IPS DF 4.7 (cell line): Measurements from ENCODE around the gene UROS.

Experiments
- DNase-seq: peaks from one replicate; pipeline ENCODE4 v3.0.0-alpha.2; 2013; ENCODE audit warnings: low spot score; ENCODE audit errors: extremely low read depth

UROS gene

DNA sequence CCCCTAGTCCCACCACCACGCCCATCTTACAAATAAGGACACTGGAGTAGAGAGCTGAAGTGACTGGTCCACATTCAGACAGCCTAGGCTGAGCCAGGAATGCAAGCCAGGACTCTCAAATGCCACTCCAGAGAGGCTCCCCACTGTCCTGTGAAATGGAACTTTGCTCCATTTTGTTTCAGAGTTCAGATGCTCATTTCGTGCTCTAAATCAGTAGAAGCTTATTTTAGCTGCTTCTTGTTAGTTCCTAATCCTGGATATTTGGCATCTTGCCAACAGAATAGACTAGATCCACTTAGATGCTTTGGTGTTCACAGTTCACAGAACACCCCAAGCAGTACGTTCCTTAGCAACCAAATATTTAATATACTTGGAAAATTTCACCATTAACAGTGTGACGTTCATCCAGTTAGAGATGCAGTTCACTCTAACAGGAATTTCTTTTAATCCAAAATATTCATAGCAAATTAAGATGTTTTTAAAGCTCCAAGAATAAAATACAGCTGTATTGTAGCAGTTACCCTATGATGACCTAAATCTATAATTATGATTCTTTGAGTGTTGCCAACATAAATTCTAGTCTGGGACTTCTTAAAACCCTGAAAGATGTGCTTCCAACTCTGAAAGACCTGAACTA, 54.7 kb downstream of the UROS start:
- DNase-seq, result no peak

DNA sequence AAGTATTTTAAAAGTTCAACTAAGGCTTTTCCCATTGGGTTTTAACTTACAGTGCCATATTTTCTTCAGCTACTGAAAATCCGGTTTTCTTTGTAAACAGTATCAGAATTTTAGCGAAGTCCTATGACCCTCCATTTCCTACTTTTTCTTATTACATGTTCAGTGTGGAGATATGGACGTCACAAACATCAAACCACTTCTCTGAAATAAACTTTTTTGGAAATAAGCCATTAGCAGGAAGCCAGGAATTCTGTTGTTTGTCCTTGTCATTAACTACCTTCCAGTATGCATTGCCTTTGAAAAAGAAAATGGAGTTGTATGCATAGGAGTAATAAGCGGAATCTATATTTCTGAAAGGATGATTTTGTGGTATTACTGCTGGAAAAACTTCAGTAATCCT, 56.5 kb downstream of the UROS start:
- DNase-seq, result no peak

DNA sequence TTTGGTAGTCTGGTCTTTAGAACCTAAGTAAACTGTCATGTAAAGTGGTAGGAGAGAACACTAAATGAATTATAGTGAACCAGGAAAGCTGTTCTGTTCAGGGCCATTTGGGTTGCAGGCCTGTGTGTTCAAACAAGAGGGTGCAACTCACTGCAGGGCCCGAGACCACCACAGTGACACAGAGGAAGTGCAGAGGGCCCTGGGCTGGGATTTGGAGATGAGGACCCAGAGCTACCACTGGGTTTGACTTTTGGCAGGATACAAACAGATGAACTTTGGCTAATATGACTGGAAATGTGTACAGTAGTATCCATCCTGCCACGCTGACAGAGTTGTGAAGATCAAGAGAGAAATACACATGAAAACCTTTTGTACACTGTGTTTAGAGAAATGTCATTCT, 57.2 kb downstream of the UROS start:
- no peak for DNase-seq

DNA sequence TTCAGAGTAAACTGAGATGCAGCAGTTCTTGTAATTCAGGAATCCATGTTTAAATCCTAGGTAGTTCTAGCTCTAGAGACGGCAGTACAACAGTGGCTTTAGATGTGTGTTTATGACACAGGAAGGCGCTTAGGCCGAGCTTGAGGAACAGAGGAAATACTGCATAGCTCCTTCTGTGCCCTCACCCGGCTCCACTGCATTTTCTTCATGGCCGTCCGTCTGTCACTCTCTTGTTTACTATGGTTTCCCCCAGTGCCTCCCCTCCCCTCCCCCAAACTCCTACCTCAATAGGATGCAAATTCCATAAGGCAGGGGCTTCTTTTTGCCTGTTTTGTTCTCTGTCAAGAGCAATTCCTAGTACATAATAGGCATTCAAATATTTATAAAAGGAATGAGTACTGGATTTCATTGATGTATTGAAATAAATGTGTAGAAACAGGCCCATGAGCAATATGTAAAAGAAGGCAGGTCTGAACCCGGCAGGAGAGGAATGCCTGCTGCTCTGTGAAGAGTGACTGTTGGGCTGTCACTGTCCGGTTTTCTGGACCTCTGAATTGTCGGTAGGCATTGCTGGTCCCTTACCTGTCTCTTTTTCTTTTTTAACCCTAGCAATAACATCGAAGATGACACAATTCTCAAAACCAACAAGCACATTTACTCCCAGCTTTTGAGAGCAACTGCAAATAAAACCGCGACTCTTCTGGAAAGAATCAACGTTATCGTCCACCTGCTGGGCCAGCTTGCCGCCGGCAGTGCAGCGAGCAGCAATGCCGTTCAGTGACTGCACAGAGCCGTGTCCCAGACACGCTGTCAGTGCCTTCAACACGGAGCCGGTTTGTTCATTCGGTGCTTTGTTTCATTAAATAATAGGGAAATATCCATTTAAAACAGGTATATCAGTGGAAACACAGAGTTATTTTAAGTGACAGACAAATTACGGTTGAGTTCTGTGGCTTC, 60.1 kb downstream of the UROS start:
- no peak for DNase-seq

DNA sequence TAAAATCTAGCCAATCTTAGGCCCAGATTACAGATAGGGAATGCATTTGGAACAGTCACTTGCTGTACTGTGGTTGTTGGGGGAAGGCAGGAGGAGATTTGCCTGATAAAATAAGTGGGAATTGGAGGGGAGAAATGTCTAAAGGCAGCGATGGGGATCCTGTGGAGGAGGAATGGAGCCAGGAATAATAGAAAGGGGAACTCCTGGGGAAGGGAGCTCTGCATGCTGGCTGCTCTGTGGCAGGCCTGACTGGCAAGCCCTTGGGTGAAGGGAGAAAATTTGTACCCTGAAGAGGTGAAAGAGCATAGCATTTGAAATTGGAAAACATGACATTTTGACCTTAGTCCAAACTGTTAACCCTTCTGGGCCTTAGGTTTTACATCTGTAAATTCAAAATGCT, 61.1 kb downstream of the UROS start:
- no peak for DNase-seq

DNA sequence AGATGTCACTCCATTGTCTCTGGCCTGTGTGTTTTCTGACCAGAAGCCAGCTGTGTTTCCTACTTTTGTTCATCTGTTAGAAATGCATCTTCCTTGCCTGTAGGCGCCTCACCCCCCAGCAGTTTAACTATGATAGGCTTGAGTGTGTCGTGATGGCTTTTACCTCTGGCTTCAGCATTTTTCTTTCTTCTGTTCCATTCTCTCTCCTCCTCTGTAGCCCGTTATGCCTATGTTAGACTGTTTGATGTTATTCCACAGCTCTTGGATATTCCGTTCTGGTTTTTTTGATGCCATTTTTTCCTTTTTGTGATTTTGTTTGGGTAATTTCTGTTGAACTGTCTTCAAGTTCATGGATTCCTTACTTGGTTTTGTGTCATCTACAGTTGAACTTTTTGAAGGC, 65.3 kb downstream of the UROS start:
- DNase-seq, result no peak

DNA sequence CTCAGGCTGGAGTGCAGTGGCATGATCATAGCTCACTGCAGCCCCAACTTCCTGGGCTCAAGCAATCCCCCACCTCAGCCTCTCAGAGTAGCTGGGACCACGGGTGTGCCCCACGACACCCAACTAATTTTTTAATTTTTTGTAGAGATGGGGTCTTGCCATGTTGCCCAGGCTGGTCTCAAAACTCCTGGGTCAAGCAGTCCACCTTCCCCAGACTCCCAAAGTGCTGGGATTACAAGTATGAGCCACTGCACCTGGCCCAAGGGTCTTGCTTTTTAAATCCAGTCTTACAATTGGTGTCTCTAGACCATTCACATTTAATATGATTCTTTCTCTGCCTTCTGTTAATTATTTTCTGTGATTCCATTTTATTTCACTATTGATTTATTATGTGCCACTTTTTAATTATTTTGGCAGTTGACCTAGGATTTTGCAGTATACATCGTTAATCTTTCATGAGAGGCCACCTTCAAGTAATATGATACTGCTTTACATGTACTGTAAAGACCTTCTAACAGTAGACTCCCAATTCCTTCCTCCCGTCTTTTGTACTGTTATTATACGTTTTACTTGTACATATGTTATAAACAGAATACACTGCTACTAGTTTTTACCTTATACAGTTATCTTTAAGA, 66.1 kb downstream of the UROS start:
- DNase-seq, result no peak

DNA sequence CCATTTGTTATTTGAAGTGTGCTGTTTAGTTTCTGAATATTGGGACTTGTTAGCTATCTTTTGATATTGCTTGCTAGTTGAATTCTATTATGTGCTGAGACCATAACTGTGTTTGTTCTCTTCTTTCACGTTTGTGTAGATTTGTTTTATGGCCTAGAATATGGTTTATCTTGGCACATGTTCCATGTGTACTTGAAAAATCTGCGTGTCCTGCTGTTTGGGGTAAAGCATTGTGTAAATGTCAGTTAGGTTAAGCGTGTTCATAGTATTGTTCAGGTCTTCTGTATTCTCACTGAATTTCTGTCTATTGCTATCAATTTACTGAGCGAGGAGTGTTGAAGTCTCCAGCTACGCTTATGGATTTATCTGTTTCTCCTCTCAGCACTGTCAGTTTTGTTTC, 66.9 kb downstream of the UROS start:
- no peak for DNase-seq

DNA sequence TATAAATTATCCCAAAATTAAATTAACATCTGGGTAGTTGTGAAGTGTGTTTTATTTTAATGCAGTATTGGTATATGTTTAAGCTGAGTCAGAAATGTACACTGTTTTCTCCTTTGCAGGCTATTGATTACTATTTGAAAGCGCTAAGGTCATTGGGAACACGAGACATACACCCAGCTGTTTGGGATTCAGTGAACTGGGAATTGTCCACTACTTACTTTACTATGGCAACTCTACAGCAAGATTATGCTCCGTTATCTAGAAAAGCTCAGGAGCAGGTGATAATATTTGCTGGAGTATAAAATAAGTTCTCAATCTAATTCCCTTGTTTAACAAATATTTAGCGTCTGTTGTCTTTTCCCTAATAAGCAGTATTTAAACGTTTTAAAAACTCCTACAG, 75.6 kb downstream of the UROS start:
- no peak for DNase-seq

DNA sequence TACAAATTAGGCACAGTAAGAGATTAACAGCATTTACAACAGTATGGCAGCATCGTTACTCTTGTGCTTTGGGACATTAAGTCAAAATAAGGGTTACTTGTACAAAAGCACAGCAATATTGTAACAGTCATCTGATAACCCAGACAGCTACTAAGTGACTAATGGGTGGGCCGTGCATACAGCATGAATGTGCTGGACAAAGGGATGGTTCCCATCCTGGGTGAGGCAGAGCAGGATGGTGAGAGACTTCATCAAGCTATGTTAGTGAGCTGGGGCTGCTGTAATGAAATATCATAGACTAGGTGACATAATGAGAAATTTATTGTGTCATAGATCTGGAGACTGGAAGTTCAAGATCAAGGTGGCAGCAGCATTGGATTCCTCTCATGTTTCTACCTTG, 78.1 kb downstream of the UROS start:
- no peak for DNase-seq

DNA sequence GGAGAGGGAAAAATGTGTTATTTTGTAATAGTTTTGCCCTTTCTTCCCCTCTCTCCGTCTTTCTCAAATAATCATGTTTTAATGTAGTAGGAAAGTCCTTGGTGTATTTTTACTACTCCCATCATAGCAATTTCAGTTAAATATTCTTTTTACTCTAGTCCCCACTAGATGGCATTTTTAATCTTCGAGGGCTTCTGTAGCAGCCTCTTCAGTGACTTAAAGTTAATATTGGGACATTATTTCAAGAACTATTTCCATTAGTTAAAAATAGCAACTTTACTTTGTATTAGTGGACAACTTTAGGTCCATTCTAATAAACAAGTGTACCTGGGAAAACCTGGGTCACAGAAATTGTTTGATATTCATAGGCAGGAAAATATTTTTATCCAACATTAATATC, 80.6 kb downstream of the UROS start:
- no peak for DNase-seq

DNA sequence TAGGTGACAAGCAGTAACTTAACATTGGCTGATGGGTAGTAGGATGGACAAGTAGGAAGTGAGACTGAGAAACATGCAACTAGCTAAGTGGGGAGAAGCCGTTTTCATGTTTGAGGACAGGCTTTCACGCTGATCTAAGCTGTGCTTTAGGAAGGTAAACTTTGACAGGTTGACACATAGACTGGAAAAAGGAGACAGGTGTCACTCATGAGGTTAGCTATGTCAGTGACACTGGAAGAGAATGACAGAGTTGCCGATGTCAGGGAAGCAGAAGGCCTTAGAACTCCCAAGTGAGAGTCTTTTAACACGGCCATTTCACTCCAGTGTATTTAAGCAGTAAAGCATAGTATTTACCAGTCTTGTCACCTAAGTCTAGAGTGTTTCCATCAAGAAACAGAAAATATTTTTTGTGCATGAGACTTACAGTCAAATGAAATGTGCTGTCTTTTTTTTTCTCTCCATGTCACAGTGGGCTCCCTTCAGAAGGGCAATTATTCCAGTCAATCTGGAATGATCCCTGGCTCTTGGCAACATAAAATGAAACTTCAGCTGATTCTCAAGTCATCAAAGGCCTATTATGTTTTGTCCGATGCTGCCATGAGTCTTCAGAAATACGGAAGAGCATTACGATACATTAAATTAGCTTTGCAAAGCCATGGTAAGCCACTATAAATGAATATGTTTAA, 82.9 kb downstream of the UROS start:
- no peak for DNase-seq
